Measurements from ENCODE around the gene FLNB. TPM values are rescaled to one million over a fixed set of nuclear protein-coding genes. Genes with fewer than 3 reads are reported as not detected.

FLNB gene
- total and polyA plus RNA-seq, 2 of the 4 experiments (the other 2 are of a cell fraction) = 78.0 to 136 TPM

DNA sequence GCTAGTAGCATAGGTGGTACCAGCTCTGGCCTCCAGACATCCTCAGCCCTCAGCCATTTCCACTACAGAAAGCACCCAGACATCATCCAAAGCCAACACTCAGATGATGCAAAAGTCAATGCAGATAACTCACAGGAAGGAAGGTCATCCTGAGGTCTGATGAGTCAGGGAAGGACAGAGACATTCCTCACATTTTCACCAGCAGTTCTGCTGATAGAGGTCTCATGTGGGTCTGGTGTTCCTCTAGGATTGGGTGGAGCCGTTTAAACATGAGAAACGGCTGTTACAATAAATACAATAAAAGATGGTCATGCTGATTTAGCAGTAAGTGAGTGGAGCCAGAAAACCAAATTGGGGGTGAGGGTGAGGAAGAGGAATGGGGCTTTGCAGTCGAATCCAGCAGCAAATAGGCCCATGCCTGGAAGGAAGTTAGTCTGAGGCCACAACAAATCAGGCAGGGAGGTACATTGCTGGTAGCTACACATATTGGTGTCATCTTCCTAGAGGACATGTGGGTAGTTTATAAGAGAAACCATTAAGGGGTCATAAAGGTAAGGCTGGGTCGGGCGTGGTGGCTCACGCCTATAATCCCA lies 33.3 kb upstream of the FLNB start:
- Histone ChIP-seq H3K56ac (ENCODE audit: extremely low read depth, insufficient read depth, low read length) (peak overlapping the region; percentile 88), H2BK5ac (ENCODE audit: low read depth, low read length, poor library complexity, severe bottlenecking) (peak overlapping the region; percentile 94), H2BK20ac (ENCODE audit: low read depth, low read length) (peak overlapping the region; percentile 99), H3K9me3 (ENCODE audit: control insufficient read depth, insufficient read depth, low read length) (no peaks in the 10 kb centered on the region), H3K79me1 (ENCODE audit: low read depth in 1 of 2, low read length in 2 of 2) (peaks cover 0 to 14% of the 10 kb centered on the region in 2 experiments; a peak in 2 of 4 replicates), H2BK120ac (ENCODE audit: low read depth, low read length) (peak overlapping the region; percentile 99), H3K36me3 (ENCODE audit: control insufficient read depth, insufficient read depth, low read length) (no peaks in the 10 kb centered on the region), H3K4ac (ENCODE audit: low read depth, low read length) (peak overlapping the region; percentile 99), H3K27me3 (ENCODE audit: control insufficient read depth, insufficient read depth, low read length) (no peaks in the 10 kb centered on the region), H3K23ac (ENCODE audit: low read depth, low read length) (peak overlapping the region; percentile 99), H2AK5ac (ENCODE audit: low read depth, low read length) (peak overlapping the region; percentile 99), H3K9ac (ENCODE audit: low read depth, low read length) (peak overlapping the region; percentile 39; the same call in 1 of the 2 replicates), H4K91ac (ENCODE audit: insufficient read depth, low read depth, low read length) (peak overlapping the region; percentile 99), H3K4me2 (ENCODE audit: low read depth, low read length) (peak overlapping the region; percentile 27; the same call in 1 of the 2 replicates), H3K18ac (ENCODE audit: low read depth, low read length) (peak overlapping the region; percentile 85), H3K14ac (replicated peaks; ENCODE audit: low read depth, low read length) (peak overlapping the region; percentile 95), H3K27ac (ENCODE audit: insufficient read depth, low read length) (peak overlapping the region; percentile 89), H2AK9ac (replicated peaks; ENCODE audit: low read depth, low read length, poor library complexity) (peak overlapping the region; percentile 91), H3K9me1 (ENCODE audit: insufficient read depth, low read length) (peaks cover 25% of the 10 kb centered on the region), H2BK15ac (ENCODE audit: low read depth, low read length) (peak overlapping the region; percentile 93; the same call in 2 of the 3 replicates), H2AFZ (replicated peaks; ENCODE audit: low read length, poor library complexity) (peak overlapping the region; percentile 73), H3K4me3 (ENCODE audit: insufficient read depth, low read depth, low read length) (no peak overlapping the region), H3K4me1 (ENCODE audit: control insufficient read depth, insufficient read depth, low read length) (peaks cover 23% of the 10 kb centered on the region), H4K5ac (ENCODE audit: low read depth, low read length) (peak overlapping the region; percentile 70), H4K8ac (ENCODE audit: low read depth in 2 of 2, low read length in 2 of 2) (peak overlapping the region; percentile 77 to 96), H4K20me1 (ENCODE audit: insufficient read depth, low read length) (no peaks in the 10 kb centered on the region)
- ChIA-PET POLR2A (ENCODE audit: unreplicated experiment) (no interaction called here), CTCF (no interaction called here)
- DNase-seq (peak; percentile 98), ATAC-seq (ENCODE audit: low read depth) (peak; percentile 89)
- dilution Hi-C loops (cut with HindIII; ENCODE audit: low sequenced_read_pairs, unreplicated experiment) (no loop called here), intact Hi-C loops (cut with micrococcal nuclease) (no loop called here), in situ Hi-C loops (cut with MboI; ENCODE audit: low sequenced_read_pairs) (no loop called here)
- BruUV-seq (replicated peaks) = no TSS peak
- 68% methylated on average over 4 of the region's 6 CpGs; no CpG with 5 or more reads in 1 of the 2 experiments for WGBS, 2 experiments (ENCODE audit: extremely low coverage in 2 of 2, insufficient read length in 1 of 2)
- no peak for TF ChIP-seq MAZ (IDR thresholded peaks at IDR 0.05; ENCODE audit: borderline replicate concordance, low read depth, low read length)
- TF ChIP-seq NFE2L2 (IDR thresholded peaks at IDR 0.05; ENCODE audit: low read depth, low read length) = peak; percentile 66
- TF ChIP-seq BHLHE40 (IDR thresholded peaks at IDR 0.05; ENCODE audit: low read depth, low read length) = peak; percentile 56; the same call in 1 of the 2 replicates
- no peak for TF ChIP-seq RAD21 (IDR thresholded peaks at IDR 0.05; ENCODE audit: low read length)
- TF ChIP-seq, protein P1, sequence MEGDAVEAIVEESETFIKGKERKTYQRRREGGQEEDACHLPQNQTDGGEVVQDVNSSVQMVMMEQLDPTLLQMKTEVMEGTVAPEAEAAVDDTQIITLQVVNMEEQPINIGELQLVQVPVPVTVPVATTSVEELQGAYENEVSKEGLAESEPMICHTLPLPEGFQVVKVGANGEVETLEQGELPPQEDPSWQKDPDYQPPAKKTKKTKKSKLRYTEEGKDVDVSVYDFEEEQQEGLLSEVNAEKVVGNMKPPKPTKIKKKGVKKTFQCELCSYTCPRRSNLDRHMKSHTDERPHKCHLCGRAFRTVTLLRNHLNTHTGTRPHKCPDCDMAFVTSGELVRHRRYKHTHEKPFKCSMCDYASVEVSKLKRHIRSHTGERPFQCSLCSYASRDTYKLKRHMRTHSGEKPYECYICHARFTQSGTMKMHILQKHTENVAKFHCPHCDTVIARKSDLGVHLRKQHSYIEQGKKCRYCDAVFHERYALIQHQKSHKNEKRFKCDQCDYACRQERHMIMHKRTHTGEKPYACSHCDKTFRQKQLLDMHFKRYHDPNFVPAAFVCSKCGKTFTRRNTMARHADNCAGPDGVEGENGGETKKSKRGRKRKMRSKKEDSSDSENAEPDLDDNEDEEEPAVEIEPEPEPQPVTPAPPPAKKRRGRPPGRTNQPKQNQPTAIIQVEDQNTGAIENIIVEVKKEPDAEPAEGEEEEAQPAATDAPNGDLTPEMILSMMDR (conservative IDR thresholded peaks at IDR 0.05; ENCODE audit: low read depth, low read length) = no peak
- peak; percentile 36 for TF ChIP-seq RCOR1 (IDR thresholded peaks at IDR 0.05; ENCODE audit: insufficient replicate concordance, low read length)
- TF ChIP-seq, protein P2, sequence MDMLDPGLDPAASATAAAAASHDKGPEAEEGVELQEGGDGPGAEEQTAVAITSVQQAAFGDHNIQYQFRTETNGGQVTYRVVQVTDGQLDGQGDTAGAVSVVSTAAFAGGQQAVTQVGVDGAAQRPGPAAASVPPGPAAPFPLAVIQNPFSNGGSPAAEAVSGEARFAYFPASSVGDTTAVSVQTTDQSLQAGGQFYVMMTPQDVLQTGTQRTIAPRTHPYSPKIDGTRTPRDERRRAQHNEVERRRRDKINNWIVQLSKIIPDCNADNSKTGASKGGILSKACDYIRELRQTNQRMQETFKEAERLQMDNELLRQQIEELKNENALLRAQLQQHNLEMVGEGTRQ (IDR thresholded peaks at IDR 0.05; ENCODE audit: low read depth, low read length) = peak; percentile 49; the same call in 1 of the 2 replicates
- TF ChIP-seq FOS (IDR thresholded peaks at IDR 0.05; ENCODE audit: low read depth, low read length) = peak; percentile 87
- TF ChIP-seq POLR2A (IDR thresholded peaks at IDR 0.05; ENCODE audit: low read depth, low read length) = no peak
- no peak for TF ChIP-seq CHD1 (IDR thresholded peaks at IDR 0.05; ENCODE audit: low read depth, low read length)
- TF ChIP-seq RFX5 (IDR thresholded peaks at IDR 0.05; ENCODE audit: low read depth, low read length) = no peak
- TF ChIP-seq SMC3 (IDR thresholded peaks at IDR 0.05; ENCODE audit: low read depth, low read length) = 0 out of 2 replicates have a peak, but pooled peaks have one; percentile 2
- TF ChIP-seq, protein P3, sequence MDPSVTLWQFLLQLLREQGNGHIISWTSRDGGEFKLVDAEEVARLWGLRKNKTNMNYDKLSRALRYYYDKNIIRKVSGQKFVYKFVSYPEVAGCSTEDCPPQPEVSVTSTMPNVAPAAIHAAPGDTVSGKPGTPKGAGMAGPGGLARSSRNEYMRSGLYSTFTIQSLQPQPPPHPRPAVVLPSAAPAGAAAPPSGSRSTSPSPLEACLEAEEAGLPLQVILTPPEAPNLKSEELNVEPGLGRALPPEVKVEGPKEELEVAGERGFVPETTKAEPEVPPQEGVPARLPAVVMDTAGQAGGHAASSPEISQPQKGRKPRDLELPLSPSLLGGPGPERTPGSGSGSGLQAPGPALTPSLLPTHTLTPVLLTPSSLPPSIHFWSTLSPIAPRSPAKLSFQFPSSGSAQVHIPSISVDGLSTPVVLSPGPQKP (IDR thresholded peaks at IDR 0.05; ENCODE audit: borderline replicate concordance, low read depth, low read length) = no peak
- no peak for TF ChIP-seq MXI1 (IDR thresholded peaks at IDR 0.05; ENCODE audit: borderline replicate concordance, low read depth, low read length)
- peak; percentile 79 for TF ChIP-seq MAFK (IDR thresholded peaks at IDR 0.05; ENCODE audit: low read depth, low read length)
